Inflammatory macrophage (primary cell): ENCODE measurements around the gene LRP8.
A peak's percentile ranks its signal among the peaks of the same experiment; 100 is the strongest.

Source experiments
- DNase-seq, 2 donors: peaks; one replicate each; pipeline ENCODE4 v3.0.0-alpha.2; 2020 to 2022
- total RNA-seq, 18 experiments: gene quantifications; one replicate each; lab custom pipeline; 2026; ENCODE audit warnings: mixed read lengths in 6 of 18, inconsistent platforms in 2 of 18; lab: John Stamatoyannopoulos, UW

LRP8 gene
- total RNA-seq, result 33.0 to 75.4 (median 50.1) reads per million in 18 experiments

GRCh38 chr1:53328009-53328461, at the start of gene LRP8:
Gene LRP8, minus strand, starts transcription at chr1:53328070. Its CDS starts 158 bp downstream, at chr1:53327912.
- DNase-seq, result peak; percentile 55 to 75

GRCh38 chr1:53377438-53377841, 49.6 kb upstream of the LRP8 start:
- DNase-seq, result no peak

GRCh38 chr1:53376742-53377437, 49.0 kb upstream of the LRP8 start:
- no peak for DNase-seq

- DNase-seq, result no peak
These were observed 48.2 kb upstream of the LRP8 start for GRCh38 chr1:53376041-53376461.

- DNase-seq, result no peak
These were observed 47.6 kb upstream of the LRP8 start for GRCh38 chr1:53375440-53375839.

- DNase-seq, result no peak
These were observed 45.4 kb upstream of the LRP8 start for GRCh38 chr1:53373246-53373645.

- DNase-seq, result no peak
These were observed 44.7 kb upstream of the LRP8 start for GRCh38 chr1:53372501-53372951.

- DNase-seq, result no peak
These were observed 44.0 kb upstream of the LRP8 start for GRCh38 chr1:53371851-53372250.

- no peak for DNase-seq
These were observed 43.3 kb upstream of the LRP8 start for GRCh38 chr1:53371121-53371666.

- DNase-seq, result no peak
These were observed 42.6 kb upstream of the LRP8 start for GRCh38 chr1:53370369-53370961.

GRCh38 chr1:53369761-53370160, 41.9 kb upstream of the LRP8 start:
- DNase-seq, result no peak

GRCh38 chr1:53369034-53369750, 41.3 kb upstream of the LRP8 start:
- DNase-seq, result no peak

GRCh38 chr1:53368314-53369033, 40.6 kb upstream of the LRP8 start:
- DNase-seq, result peak in 1 of 2 donors; percentile 15

- DNase-seq, result peak; percentile 51 to 69
These were observed 39.8 kb upstream of the LRP8 start for GRCh38 chr1:53367503-53368313.

GRCh38 chr1:53366901-53367502, 39.1 kb upstream of the LRP8 start:
- no peak for DNase-seq

GRCh38 chr1:53365437-53366063, 37.7 kb upstream of the LRP8 start:
- DNase-seq, result peak in 1 of 2 donors; percentile 26

GRCh38 chr1:53362851-53363642, 35.2 kb upstream of the LRP8 start:
- DNase-seq, result no peak

- no peak for DNase-seq
These were observed 34.4 kb upstream of the LRP8 start for GRCh38 chr1:53362270-53362669.

- peak; percentile 75 to 84 for DNase-seq
These were observed 33.7 kb upstream of the LRP8 start for GRCh38 chr1:53361541-53361961.

- no peak for DNase-seq
These were observed 32.0 kb upstream of the LRP8 start for GRCh38 chr1:53359934-53360276.
